DOHH2 (cell line): ENCODE results near the gene HOXC4.

Experiments
- H3F3A ChIP-seq: fragments of 200-600 bp; sonication (generic), shearing (Covaris generic); 2 replicates; pipeline ENCODE4 v1.6.0; 2016; ENCODE audit warnings: antibody characterized with exemption, mild to moderate bottlenecking; ENCODE audit not compliant: control insufficient read depth, insufficient read depth
- H3K27ac ChIP-seq: fragments of 200-600 bp; sonication (generic); 2 replicates; pipeline ENCODE4 v1.5.1; 2014; ENCODE audit warnings: low read depth, mild to moderate bottlenecking, low read length, moderate library complexity
- H3K27me3 ChIP-seq: fragments of 200-600 bp; sonication (generic); 2 replicates; pipeline ENCODE4 v1.6.1; 2014; ENCODE audit warnings: mild to moderate bottlenecking, low read length, mixed read lengths; ENCODE audit not compliant: control insufficient read depth
- H3K36me3 ChIP-seq: fragments of 200-600 bp; sonication (generic); 2 replicates; pipeline ENCODE4 v1.6.1; 2014; ENCODE audit warnings: mild to moderate bottlenecking, low read length, moderate library complexity, mixed read lengths; ENCODE audit not compliant: control insufficient read depth
- H3K4me1 ChIP-seq: fragments of 200-600 bp; sonication (generic); 2 replicates; pipeline ENCODE4 v1.6.1; 2014; ENCODE audit warnings: mild to moderate bottlenecking, low read length, mixed read lengths; ENCODE audit not compliant: control insufficient read depth
- H3K4me2 ChIP-seq: fragments of 200-600 bp; sonication (generic); 2 replicates; pipeline ENCODE4 v1.6.0; 2014; ENCODE audit warnings: mild to moderate bottlenecking, low read length, moderate library complexity
- H3K4me3 ChIP-seq: fragments of 200-600 bp; sonication (generic); 2 replicates; pipeline ENCODE4 v1.5.1; 2014; ENCODE audit warnings: mild to moderate bottlenecking, low read length, mixed read lengths
- H3K79me2 ChIP-seq: fragments of 200-600 bp; sonication (generic); 2 replicates; pipeline ENCODE4 v1.6.1; 2014; ENCODE audit warnings: mild to moderate bottlenecking, low read length, mixed read lengths; ENCODE audit not compliant: control insufficient read depth
- H3K9me2 ChIP-seq: fragments of 200-600 bp; sonication (generic); replicated peaks from 2 replicates; pipeline ENCODE4 v1.6.1; 2014; ENCODE audit warnings: mild to moderate bottlenecking, low read length, mixed read lengths; ENCODE audit not compliant: control insufficient read depth
- H3K9me3 ChIP-seq: fragments of 200-600 bp; sonication (generic); 2 replicates; pipeline ENCODE4 v1.6.1; 2014; ENCODE audit warnings: antibody characterized with exemption, low read length, mixed read lengths; ENCODE audit not compliant: control insufficient read depth, insufficient read depth
- H4K20me1 ChIP-seq: fragments of 200-600 bp; sonication (generic); 2 replicates; pipeline ENCODE4 v1.6.0; 2014; ENCODE audit warnings: low read depth, mild to moderate bottlenecking, antibody characterized with exemption, low read length, moderate library complexity; ENCODE audit not compliant: control insufficient read depth, insufficient read depth
- CTCF ChIP-seq: fragments of 200-600 bp; sonication (generic); IDR thresholded peaks from one replicate; pipeline ENCODE4 v1.5.1; 2014; ENCODE audit warnings: antibody characterized with exemption, mild to moderate bottlenecking, low read depth, low read length; ENCODE audit not compliant: poor library complexity, severe bottlenecking
- EZH2phosphoT487 ChIP-seq: fragments of 200-600 bp; sonication (generic); IDR thresholded peaks from 2 replicates; pipeline ENCODE4 v1.6.1; 2017; ENCODE audit warnings: borderline replicate concordance, mild to moderate bottlenecking, antibody characterized with exemption, low read length, moderate library complexity, mixed read lengths

Gene HOXC4

GRCh38 chr12:54016051-54016450 lies 37.6 kb upstream of the HOXC4 start:
- no peaks in the 10 kb centered on the region for H3K9me2 ChIP-seq
- no peak overlapping the region for H3K4me3 ChIP-seq
- no peaks in the 10 kb centered on the region for H3K9me3 ChIP-seq
- H3K27me3 ChIP-seq, result peaks cover 47% of the 10 kb centered on the region
- no peaks in the 10 kb centered on the region for H3K36me3 ChIP-seq
- peaks cover 13% of the 10 kb centered on the region for H3K4me1 ChIP-seq
- 0 out of 2 replicates have a peak, but pooled peaks cover 4% of the 10 kb centered on the region for H3K79me2 ChIP-seq
- H3K27ac ChIP-seq, result no peak overlapping the region
- H4K20me1 ChIP-seq, result no peaks in the 10 kb centered on the region
- no peaks in the 10 kb centered on the region; the same call in 1 of the 2 replicates for H3F3A ChIP-seq
- TF ChIP-seq CTCF, result no peak
- TF ChIP-seq EZH2phosphoT487, result no peak
- no peak overlapping the region for H3K4me2 ChIP-seq

GRCh38 chr12:54016478-54016964 lies 37.1 kb upstream of the HOXC4 start:
- Histone ChIP-seq H3F3A (no peaks in the 10 kb centered on the region; the same call in 1 of the 2 replicates), H3K27ac (no peak overlapping the region), H3K4me1 (peaks cover 10% of the 10 kb centered on the region), H3K27me3 (peaks cover 43% of the 10 kb centered on the region), H3K9me3 (no peaks in the 10 kb centered on the region), H3K9me2 (no peaks in the 10 kb centered on the region), H3K79me2 (0 out of 2 replicates have a peak, but pooled peaks cover 4% of the 10 kb centered on the region), H3K36me3 (no peaks in the 10 kb centered on the region), H4K20me1 (no peaks in the 10 kb centered on the region), H3K4me3 (no peak overlapping the region), H3K4me2 (peak overlapping the region; percentile 89)
- no peak for TF ChIP-seq EZH2phosphoT487
- TF ChIP-seq CTCF, result no peak

GRCh38 chr12:54017027-54017788 lies 36.4 kb upstream of the HOXC4 start:
- Histone ChIP-seq H3K9me3 (no peaks in the 10 kb centered on the region), H3K36me3 (no peaks in the 10 kb centered on the region), H3K4me2 (peak overlapping the region; percentile 89), H3K9me2 (no peaks in the 10 kb centered on the region), H3F3A (no peaks in the 10 kb centered on the region; the same call in 1 of the 2 replicates), H4K20me1 (no peaks in the 10 kb centered on the region), H3K27me3 (peaks cover 43% of the 10 kb centered on the region), H3K27ac (no peak overlapping the region), H3K79me2 (0 out of 2 replicates have a peak, but pooled peaks cover 4% of the 10 kb centered on the region), H3K4me3 (peak overlapping the region; percentile 92), H3K4me1 (peaks cover 8% of the 10 kb centered on the region)
- no peak for TF ChIP-seq EZH2phosphoT487
- TF ChIP-seq CTCF, result peak; percentile 33
